ENCODE measurements around the gene NDFIP2. TPM values are rescaled to one million over a fixed set of nuclear protein-coding genes. Genes with fewer than 3 reads are reported as not detected.

Gene NDFIP2
- total RNA-seq, 1 experiment from 2014 or later, result 49.6 TPM

DNA sequence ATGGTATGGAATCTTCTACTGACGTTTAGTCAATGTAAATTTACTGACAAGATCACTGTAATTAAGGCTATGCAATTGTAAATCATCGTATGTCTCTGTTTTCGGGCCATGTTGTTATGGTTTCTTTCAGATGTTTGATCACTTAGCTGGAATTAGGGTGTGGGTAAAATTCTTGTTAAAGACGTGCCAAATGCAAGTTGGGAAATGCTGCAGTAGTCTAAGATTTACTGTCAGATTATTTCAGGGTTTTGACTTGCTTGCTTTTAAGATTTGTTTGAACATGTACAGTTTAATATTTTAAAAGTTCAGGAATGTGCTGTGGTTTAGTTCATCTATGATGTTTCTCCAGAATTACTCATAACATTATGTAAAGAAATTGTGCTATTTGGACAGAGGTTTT is 10.8 kb downstream of the NDFIP2 start (continued):
- TF ChIP-seq REST (IDR thresholded peaks at IDR 0.05; ENCODE audit: low read depth), result no peak

DNA sequence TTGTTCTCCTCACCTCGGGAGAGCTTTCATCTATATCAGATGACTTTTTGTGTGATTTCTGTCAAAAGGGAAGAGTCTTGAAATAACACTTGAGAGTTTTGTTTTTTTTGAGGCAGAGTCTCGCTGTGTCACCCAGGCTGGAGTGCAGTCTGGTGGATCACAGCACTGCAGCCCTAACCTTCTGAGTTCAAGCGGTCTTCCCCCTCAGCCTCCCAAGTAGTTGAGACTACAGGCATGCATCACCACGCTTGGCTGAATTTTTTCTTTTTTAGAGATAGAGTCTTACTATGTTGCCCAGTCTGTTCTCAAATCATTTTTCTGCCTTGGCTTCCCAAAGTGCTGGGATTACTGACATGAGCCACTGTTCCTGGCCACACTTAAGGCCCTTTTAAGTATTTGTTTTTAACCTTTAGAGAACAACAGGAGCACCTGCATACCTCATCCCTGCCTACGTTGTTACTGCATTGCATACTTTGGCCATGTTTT is 11.4 kb downstream of the NDFIP2 start:
- H2AFZ ChIP-seq (ENCODE audit: low read depth, low read length, poor library complexity, severe bottlenecking), result no peak overlapping the region
- no peaks in the 10 kb centered on the region for H3K9me2 ChIP-seq (ENCODE audit: insufficient read depth)
- no peaks in the 10 kb centered on the region for H3K9me3 ChIP-seq (ENCODE audit: control insufficient read depth in 1 of 2, insufficient read depth in 1 of 2, low read depth in 1 of 2, low read length in 2 of 2)
- ATAC-seq (no peak), DNase-seq (ENCODE audit: low read depth, low spot score) (no peak)
- no peak for TF ChIP-seq CTCF (IDR thresholded peaks at IDR 0.05 in 2 of 3, conservative IDR thresholded peaks at IDR 0.05 in 1 of 3; ENCODE audit: borderline replicate concordance in 1 of 3, insufficient read depth in 1 of 3, low read depth in 2 of 3, low read length in 2 of 3)
- no peak for TF ChIP-seq SP1 (IDR thresholded peaks at IDR 0.05; ENCODE audit: low read depth)
- no peak for TF ChIP-seq CEBPB (IDR thresholded peaks at IDR 0.05; ENCODE audit: low read depth)
- TF ChIP-seq JUND (IDR thresholded peaks at IDR 0.05), result no peak
- no peak for TF ChIP-seq ELF1 (IDR thresholded peaks at IDR 0.05; ENCODE audit: borderline replicate concordance, low read depth)
- TF ChIP-seq, protein P1, sequence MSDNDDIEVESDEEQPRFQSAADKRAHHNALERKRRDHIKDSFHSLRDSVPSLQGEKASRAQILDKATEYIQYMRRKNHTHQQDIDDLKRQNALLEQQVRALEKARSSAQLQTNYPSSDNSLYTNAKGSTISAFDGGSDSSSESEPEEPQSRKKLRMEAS (IDR thresholded peaks at IDR 0.05), result no peak
- no peak for TF ChIP-seq ZFX (IDR thresholded peaks at IDR 0.05)
- no peak for TF ChIP-seq FOSL1 (IDR thresholded peaks at IDR 0.05; ENCODE audit: low read depth)
- TF ChIP-seq ZBTB33 (IDR thresholded peaks at IDR 0.05; ENCODE audit: extremely low read depth, insufficient replicate concordance, low read length), result no peak
- no peak for TF ChIP-seq ZNF274 (IDR thresholded peaks at IDR 0.05; ENCODE audit: low read depth, low read length)
- H3K9ac ChIP-seq (ENCODE audit: low read length), result no peak overlapping the region
- no peak overlapping the region for H3K4me2 ChIP-seq (ENCODE audit: low read length)
- H3K36me3 ChIP-seq (ENCODE audit: control insufficient read depth in 1 of 2, insufficient read depth in 2 of 2, low read length in 2 of 2), result no peaks in the 10 kb centered on the region
- no peaks in the 10 kb centered on the region for H3K4me1 ChIP-seq (ENCODE audit: control insufficient read depth in 1 of 2, insufficient read depth in 2 of 2, low read length in 2 of 2)
- no peak overlapping the region for H3K4me3 ChIP-seq (replicated peaks in 1 of 2; ENCODE audit: low read depth in 1 of 2, low read length in 2 of 2)
- CTCF ChIA-PET, result interaction anchor here (0.6 kb wide), 1 partner anchor 11 kb away, joined by 3 read pairs; the partner anchor contains the start of gene NDFIP2
- H3K27ac ChIP-seq (ENCODE audit: low read depth, low read length), result no peak overlapping the region
- no peaks in the 10 kb centered on the region for H3K27me3 ChIP-seq (ENCODE audit: insufficient read depth, low read length)
- peaks cover 9% of the 10 kb centered on the region; the same call in 1 of the 2 replicates for H4K20me1 ChIP-seq (ENCODE audit: insufficient read depth)
- intact Hi-C loops (cut with micrococcal nuclease), result no loop called here
- POLR2A ChIA-PET, result interaction anchor here (1.1 kb wide), 1 partner anchor 11 kb away, joined by 3 read pairs; the partner anchor contains the start of gene NDFIP2
- H3K79me2 ChIP-seq (ENCODE audit: insufficient read depth, low read length), result peaks cover 100% of the 10 kb centered on the region
- RAD21 ChIA-PET (ENCODE audit: low non-redundant PET in 1 of 2, low total read pairs in 2 of 2, uncharacterized antibody in 2 of 2, unreplicated experiment in 2 of 2), result no interaction called here
- no TSS peak for BruUV-seq (replicated peaks)

Measured in HCT116 (cell line).